Activated naive CD4-positive, alpha-beta T cell treated with anti-CD3 and anti-CD28 coated beads, Interleukin-2, amount 10 ng/mL, durations not matched to agents 7 days and 5 days (primary cell): Measurements from ENCODE around the gene PTBP1.
"Not testable (repeated sequence)": the region's sequence is repeated elsewhere in the genome, so short reads cannot be mapped to it uniquely, and the experiment has no call there.

Experiments used
- CTCF ChIA-PET: fragments of 350-600 bp; sonication (Branson Sonifier 250); formaldehyde crosslinking; loops from one replicate; lab custom pipeline; 2021; ENCODE audit warnings: antibody characterized with exemption; lab: Charles Lee
- DNase-seq: peaks from one replicate; pipeline ENCODE4 v3.0.0-alpha.2; 2020
- H3K27ac Mint-ChIP-seq: one replicate; pipeline ENCODE4 v1.8.0; 2021; ENCODE audit warnings: mild to moderate bottlenecking, moderate library complexity, mixed read lengths
- H3K27me3 Mint-ChIP-seq: one replicate; pipeline ENCODE4 v1.8.0; 2021; ENCODE audit warnings: mild to moderate bottlenecking, mixed read lengths
- H3K36me3 Mint-ChIP-seq: one replicate; pipeline ENCODE4 v1.8.0; 2021; ENCODE audit warnings: mixed read lengths
- H3K4me1 Mint-ChIP-seq: one replicate; pipeline ENCODE4 v1.8.0; 2021; ENCODE audit warnings: mixed read lengths
- H3K4me3 Mint-ChIP-seq: one replicate; pipeline ENCODE4 v1.8.0; 2021; ENCODE audit warnings: mild to moderate bottlenecking, moderate library complexity, mixed read lengths
- H3K9me3 Mint-ChIP-seq: one replicate; pipeline ENCODE4 v1.8.0; 2021; ENCODE audit warnings: mixed read lengths

Gene PTBP1

DNA sequence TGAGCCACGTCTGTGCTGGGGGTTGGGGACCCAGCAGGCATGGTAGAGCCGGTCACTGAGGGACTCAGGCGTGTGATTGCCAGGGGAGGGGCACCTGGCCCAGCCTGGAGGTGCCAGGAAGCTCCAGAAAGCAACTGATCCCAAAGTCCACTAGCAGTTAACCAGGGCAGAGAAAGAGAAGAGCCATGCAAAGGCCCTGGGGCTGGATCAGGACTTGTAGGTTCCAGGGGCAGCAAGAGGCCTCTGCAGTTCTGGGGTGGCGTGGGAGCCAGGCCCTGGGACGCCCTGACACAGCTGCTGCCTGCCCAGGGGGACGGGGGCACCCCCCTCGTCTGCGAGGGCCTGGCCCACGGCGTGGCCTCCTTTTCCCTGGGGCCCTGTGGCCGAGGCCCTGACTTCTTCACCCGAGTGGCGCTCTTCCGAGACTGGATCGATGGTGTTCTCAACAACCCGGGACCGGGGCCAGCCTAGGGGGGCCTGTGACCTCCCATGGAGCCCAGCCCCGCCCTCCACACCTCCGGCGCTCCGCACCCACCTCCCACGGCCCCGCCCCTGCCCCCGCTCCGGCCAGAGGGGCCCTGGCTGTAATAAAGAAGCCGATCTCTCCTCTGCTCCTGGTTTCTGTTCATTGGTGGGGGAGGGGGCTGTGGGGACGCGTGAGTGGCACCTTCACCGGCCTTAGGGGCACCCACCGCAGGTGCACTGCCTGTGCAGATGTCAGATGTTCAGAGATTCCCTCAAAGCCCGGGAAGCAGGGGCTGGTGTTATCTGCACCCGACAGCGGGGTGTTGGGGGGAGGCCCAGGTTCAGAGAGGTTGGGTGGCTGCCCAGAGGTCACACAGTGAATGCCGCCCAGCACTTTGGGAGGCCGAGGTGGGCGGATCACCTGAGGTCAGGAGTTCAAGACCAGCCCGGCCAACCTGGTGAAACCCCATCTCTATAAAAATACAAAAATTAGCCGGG, 34.4 kb downstream of the PTBP1 start:
- H3K27me3 Mint-ChIP-seq = peaks cover 37% of the 10 kb centered on the region
- CTCF ChIA-PET = no interaction called here
- no peaks in the 10 kb centered on the region for H3K4me1 Mint-ChIP-seq
- no peak overlapping the region for H3K27ac Mint-ChIP-seq
- H3K4me3 Mint-ChIP-seq = no peak overlapping the region
- H3K9me3 Mint-ChIP-seq = no peaks in the 10 kb centered on the region
- DNase-seq = no peak
- no peaks in the 10 kb centered on the region for H3K36me3 Mint-ChIP-seq

GRCh38 chr19:834216-834615, 37.0 kb downstream of the PTBP1 start:
- CTCF ChIA-PET = no interaction called here
- no peaks in the 10 kb centered on the region for H3K9me3 Mint-ChIP-seq
- no peak overlapping the region for H3K4me3 Mint-ChIP-seq
- DNase-seq = no peak
- H3K36me3 Mint-ChIP-seq = no peaks in the 10 kb centered on the region
- no peaks in the 10 kb centered on the region for H3K4me1 Mint-ChIP-seq
- H3K27ac Mint-ChIP-seq = no peak overlapping the region
- peaks cover 43% of the 10 kb centered on the region for H3K27me3 Mint-ChIP-seq

GRCh38 chr19:835210-835810, 38.1 kb downstream of the PTBP1 start:
- DNase-seq = no peak
- Mint-ChIP-seq H3K27me3 (peaks cover 44% of the 10 kb centered on the region), H3K27ac (no peak overlapping the region), H3K4me3 (no peak overlapping the region), H3K36me3 (no peaks in the 10 kb centered on the region), H3K4me1 (no peaks in the 10 kb centered on the region), H3K9me3 (no peaks in the 10 kb centered on the region)
- CTCF ChIA-PET = no interaction called here

GRCh38 chr19:840519-841206, 43.4 kb downstream of the PTBP1 start, which contains the start of gene PRTN3:
Gene PRTN3 (plus strand): TSS chr19:840999. CDS start chr19:841009, 10 bp downstream.
- H3K9me3 Mint-ChIP-seq = no peaks in the 10 kb centered on the region
- CTCF ChIA-PET = interaction anchor here (1.0 kb wide), 1 partner anchor 23 kb away, joined by 4 read pairs; no protein-coding TSS in a partner anchor

DNA sequence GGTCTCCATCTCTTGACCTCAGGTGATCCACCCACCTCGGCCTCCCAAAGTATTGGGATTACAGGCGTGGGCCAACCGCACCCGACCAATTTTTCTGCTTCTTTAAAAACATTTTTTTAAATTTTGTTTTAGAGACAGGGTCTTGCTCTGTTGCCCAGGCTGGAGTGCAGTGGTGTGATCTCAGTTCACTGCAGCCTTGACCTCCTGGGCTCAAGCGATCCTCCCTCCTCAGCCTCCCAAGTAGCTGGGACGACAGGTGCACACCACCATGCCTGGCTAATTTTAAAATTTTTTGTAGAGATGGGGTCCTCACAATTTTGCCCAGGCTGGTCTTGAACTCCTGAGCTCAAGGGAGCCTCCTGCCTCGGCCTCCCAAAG, 45.5 kb downstream of the PTBP1 start:
- H3K27ac Mint-ChIP-seq, H3K9me3 Mint-ChIP-seq, DNase-seq, H3K4me1 Mint-ChIP-seq, H3K4me3 Mint-ChIP-seq, H3K36me3 Mint-ChIP-seq: not testable (repeated sequence)
- CTCF ChIA-PET = interaction anchor here (0.7 kb wide), 1 partner anchor 21 kb away, joined by 3 read pairs; no protein-coding TSS in a partner anchor
- peaks cover 76% of the 10 kb centered on the region for H3K27me3 Mint-ChIP-seq

More at GRCh38 chr19:840519-841206, 43.4 kb downstream of the PTBP1 start, which contains the start of gene PRTN3:
- H3K4me3 Mint-ChIP-seq = no peak within 1 kb of the TSS
- H3K27me3 Mint-ChIP-seq = peaks cover 72% of the 10 kb centered on the region
- no peak within 1 kb of the TSS for H3K27ac Mint-ChIP-seq
- no peak for DNase-seq
- H3K4me1 Mint-ChIP-seq = peaks cover 3% of the 10 kb centered on the region
- H3K36me3 Mint-ChIP-seq = no peaks in the 10 kb centered on the region

DNA sequence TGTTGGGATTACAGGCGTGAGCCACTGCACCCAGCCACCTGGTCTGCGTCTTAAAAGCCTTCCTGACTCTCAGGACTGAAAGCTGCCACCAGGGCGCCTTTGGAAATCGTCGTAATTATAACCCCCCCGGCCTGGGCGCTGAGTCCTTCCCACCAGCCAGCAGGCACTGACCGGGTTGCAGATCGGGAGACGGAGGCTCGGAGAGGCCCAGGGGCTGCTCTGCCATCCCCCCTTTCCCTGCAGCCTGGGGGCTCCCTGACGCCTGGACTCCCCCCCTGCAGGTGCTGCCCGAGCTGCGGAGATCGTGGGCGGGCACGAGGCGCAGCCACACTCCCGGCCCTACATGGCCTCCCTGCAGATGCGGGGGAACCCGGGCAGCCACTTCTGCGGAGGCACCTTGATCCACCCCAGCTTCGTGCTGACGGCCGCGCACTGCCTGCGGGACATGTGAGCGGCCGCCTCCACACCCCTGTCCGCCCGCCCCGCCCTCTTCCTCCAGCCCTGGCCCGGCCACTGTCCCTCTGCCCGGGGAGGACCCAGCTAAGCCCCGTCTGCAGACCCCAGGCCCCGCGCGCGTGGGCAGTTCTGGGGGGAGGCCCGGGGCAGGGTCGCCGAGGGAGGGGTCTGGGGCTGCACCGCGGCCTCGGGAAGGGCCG, 46.1 kb downstream of the PTBP1 start:
- H3K4me3 Mint-ChIP-seq = no peak overlapping the region
- no peaks in the 10 kb centered on the region for H3K9me3 Mint-ChIP-seq
- no peak overlapping the region for H3K27ac Mint-ChIP-seq
- CTCF ChIA-PET = interaction anchor here (0.7 kb wide), 1 partner anchor 20 kb away, joined by 3 read pairs; no protein-coding TSS in a partner anchor
- H3K27me3 Mint-ChIP-seq = peaks cover 81% of the 10 kb centered on the region
- peaks cover 3% of the 10 kb centered on the region for H3K4me1 Mint-ChIP-seq
- H3K36me3 Mint-ChIP-seq = no peaks in the 10 kb centered on the region
- no peak for DNase-seq

DNA sequence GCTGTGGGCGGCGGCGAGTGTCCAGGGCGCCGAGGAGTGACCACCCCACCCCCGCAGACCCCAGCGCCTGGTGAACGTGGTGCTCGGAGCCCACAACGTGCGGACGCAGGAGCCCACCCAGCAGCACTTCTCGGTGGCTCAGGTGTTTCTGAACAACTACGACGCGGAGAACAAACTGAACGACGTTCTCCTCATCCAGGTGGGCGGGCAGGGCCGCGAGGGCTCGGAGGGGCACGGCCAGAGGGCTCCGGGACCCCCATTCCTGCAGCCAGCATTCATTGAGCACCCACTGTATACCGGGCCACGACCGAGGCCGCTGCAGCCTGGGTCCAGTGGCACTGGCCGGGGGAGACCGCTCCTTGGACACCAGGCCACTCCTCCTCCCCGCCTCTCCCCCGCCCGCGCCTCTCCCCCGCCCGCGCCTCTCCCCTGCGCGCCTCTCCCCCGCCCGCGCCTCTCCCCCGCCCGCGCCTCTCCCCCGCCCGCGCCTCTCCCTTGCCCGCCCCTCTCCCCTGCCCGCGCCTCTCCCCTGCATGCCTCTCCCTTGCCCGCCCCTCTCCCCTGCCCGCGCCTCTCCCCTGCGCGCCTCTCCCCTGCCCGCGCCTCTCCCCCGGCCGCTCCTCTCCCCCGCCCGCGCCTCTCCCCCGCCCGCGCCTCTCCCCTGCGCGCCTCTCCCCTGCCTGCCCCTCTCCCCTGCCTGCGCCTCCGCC, 46.7 kb downstream of the PTBP1 start:
- Mint-ChIP-seq H3K9me3 (no peaks in the 10 kb centered on the region), H3K36me3 (no peaks in the 10 kb centered on the region), H3K4me3 (no peak overlapping the region), H3K27me3 (peaks cover 88% of the 10 kb centered on the region), H3K4me1 (peaks cover 3% of the 10 kb centered on the region), H3K27ac (no peak overlapping the region)
- CTCF ChIA-PET = no interaction called here
- no peak for DNase-seq

DNA sequence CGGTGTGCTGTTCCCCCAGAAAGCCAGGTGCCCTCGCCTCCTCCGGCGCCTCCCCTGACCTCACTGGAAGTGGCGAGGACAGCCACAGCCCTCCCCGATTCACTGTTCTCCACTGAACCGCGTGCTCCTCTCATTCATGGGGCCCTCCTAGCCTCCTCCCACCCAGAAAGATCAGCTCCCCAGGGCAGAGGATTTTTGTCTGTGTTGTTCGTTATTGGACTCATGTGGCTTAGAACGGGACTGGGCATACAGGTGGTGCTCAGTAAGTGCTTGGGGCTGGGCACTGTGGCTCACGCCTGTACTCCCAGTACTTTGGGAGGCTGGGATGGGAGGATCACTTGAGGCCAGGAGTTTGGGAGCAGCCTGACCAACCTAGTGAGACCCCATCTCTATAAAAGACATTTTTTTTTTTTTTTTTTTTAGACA, 47.3 kb downstream of the PTBP1 start:
- Mint-ChIP-seq H3K27me3 (peaks cover 92% of the 10 kb centered on the region), H3K4me1 (peaks cover 3% of the 10 kb centered on the region), H3K36me3 (no peaks in the 10 kb centered on the region), H3K4me3 (no peak overlapping the region), H3K27ac (no peak overlapping the region), H3K9me3 (no peaks in the 10 kb centered on the region)
- CTCF ChIA-PET = no interaction called here
- no peak for DNase-seq

DNA sequence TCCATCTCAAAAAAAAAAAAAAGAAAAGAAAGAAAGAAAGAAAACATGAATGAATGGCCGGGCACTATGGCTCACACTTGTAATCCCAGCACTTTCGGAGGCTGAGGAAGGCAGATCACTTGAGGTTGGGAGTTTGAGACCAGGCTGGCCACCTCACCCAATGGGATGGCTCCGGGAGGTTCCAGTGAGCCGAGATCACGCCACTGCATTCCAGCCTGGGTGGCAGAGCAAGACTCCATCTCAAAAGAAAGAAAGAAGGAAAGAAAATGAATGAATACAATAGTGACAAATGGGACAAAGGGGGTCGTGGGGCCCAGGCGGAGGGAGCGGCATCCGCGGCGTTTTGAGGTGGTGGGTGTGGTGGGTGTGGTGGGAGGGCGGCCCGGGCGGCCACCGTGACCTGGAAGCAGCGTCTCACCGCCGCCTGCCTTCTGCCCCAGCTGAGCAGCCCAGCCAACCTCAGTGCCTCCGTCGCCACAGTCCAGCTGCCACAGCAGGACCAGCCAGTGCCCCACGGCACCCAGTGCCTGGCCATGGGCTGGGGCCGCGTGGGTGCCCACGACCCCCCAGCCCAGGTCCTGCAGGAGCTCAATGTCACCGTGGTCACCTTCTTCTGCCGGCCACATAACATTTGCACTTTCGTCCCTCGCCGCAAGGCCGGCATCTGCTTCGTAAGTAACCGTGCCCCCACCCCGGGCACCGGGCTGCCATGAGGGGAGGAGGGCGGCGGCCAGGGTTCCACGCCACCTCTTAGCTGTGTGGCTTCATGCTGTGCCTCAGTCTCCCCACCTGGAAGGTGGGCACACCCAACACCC, 48.7 kb downstream of the PTBP1 start:
- no peaks in the 10 kb centered on the region for H3K36me3 Mint-ChIP-seq
- H3K27ac Mint-ChIP-seq = no peak overlapping the region
- H3K4me3 Mint-ChIP-seq = no peak overlapping the region
- CTCF ChIA-PET = no interaction called here
- DNase-seq = no peak
- peaks cover 3% of the 10 kb centered on the region for H3K4me1 Mint-ChIP-seq
- H3K9me3 Mint-ChIP-seq = no peaks in the 10 kb centered on the region
- peaks cover 100% of the 10 kb centered on the region for H3K27me3 Mint-ChIP-seq

- CTCF ChIA-PET = interaction anchor here (1.3 kb wide), 1 partner anchor 152 kb away, joined by 3 read pairs; no protein-coding TSS in a partner anchor
- no peak overlapping the region for H3K4me3 Mint-ChIP-seq
- H3K27me3 Mint-ChIP-seq = peaks cover 100% of the 10 kb centered on the region
Measured at GRCh38 chr19:848386-848921, 51.2 kb downstream of the PTBP1 start.

DNA sequence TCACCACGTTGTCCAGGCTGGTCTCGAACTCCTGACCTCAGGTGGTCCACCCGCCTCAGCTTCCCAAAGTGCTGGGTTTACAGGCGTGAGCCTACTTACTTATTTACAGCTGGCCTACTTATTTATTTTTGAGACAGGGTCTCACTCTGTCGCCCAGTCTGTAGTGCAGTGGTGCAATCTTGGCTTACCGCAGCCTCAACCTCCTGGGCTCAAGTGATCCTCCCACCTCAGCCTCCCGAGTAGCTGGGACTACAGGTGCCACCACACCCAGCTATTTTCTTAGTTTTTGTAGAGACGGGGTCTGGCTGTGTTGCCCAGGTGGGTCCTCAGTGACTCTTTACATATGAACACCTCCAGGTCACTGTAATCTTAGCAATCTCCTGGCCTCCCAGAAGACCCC, 51.9 kb downstream of the PTBP1 start:
- H3K27me3 Mint-ChIP-seq = peaks cover 97% of the 10 kb centered on the region

More at GRCh38 chr19:848386-848921, 51.2 kb downstream of the PTBP1 start:
- H3K9me3 Mint-ChIP-seq = no peaks in the 10 kb centered on the region
- H3K4me1 Mint-ChIP-seq = peaks cover 3% of the 10 kb centered on the region
- no peaks in the 10 kb centered on the region for H3K36me3 Mint-ChIP-seq
- no peak for DNase-seq
- no peak overlapping the region for H3K27ac Mint-ChIP-seq

GRCh38 chr19:850221-850978, 53.1 kb downstream of the PTBP1 start:
- no peaks in the 10 kb centered on the region for H3K4me1 Mint-ChIP-seq
- no peak overlapping the region for H3K4me3 Mint-ChIP-seq
- peaks cover 88% of the 10 kb centered on the region for H3K27me3 Mint-ChIP-seq
- no peaks in the 10 kb centered on the region for H3K9me3 Mint-ChIP-seq
- CTCF ChIA-PET = interaction anchor here (0.6 to 0.7 kb wide), 2 partner anchors 91 to 340 kb away, joined by 3 read pairs; no protein-coding TSS in a partner anchor
- no peak overlapping the region for H3K27ac Mint-ChIP-seq
- H3K36me3 Mint-ChIP-seq = no peaks in the 10 kb centered on the region
- DNase-seq = no peak

More for the DNA sequence above, 51.9 kb downstream of the PTBP1 start:
- not testable (repeated sequence) for H3K9me3 Mint-ChIP-seq, H3K27ac Mint-ChIP-seq, H3K4me3 Mint-ChIP-seq, DNase-seq, H3K36me3 Mint-ChIP-seq, H3K4me1 Mint-ChIP-seq
- CTCF ChIA-PET = interaction anchor here (1.3 kb wide), 1 partner anchor 152 kb away, joined by 3 read pairs; no protein-coding TSS in a partner anchor
